ENCODE data around the gene NUP160. TPM values are rescaled to one million over a fixed set of nuclear protein-coding genes. Genes with fewer than 3 reads are reported as not detected.
"Not testable (repeated sequence)": the region's sequence is repeated elsewhere in the genome, so short reads cannot be mapped to it uniquely, and the experiment has no call there.

NUP160 gene
- total and polyA plus RNA-seq, 10 of the 15 experiments (the other 5 are each of a cell fraction or from before 2014, with no cell fraction given) = 24.0 to 87.6 (median 54.6) TPM

- DNase-seq (ENCODE audit: low read depth, low spot score) (no peak), ATAC-seq (no peak), FAIRE-seq (no peak)
- Histone ChIP-seq H3K4me1 (ENCODE audit: control insufficient read depth, insufficient read depth, low read length) (no peaks in the 10 kb centered on the region), H3K79me2 (ENCODE audit: control insufficient read depth, insufficient read depth, low read length) (peaks cover 12% of the 10 kb centered on the region), H3K4me3 (no peak overlapping the region), H3K4me2 (ENCODE audit: control insufficient read depth, insufficient read depth) (no peak overlapping the region), H3K36me3 (ENCODE audit: control insufficient read depth in 2 of 2, insufficient read depth in 2 of 2, low read length in 1 of 2) (peaks cover 0 to 40% of the 10 kb centered on the region in 2 experiments), H3K9me3 (replicated peaks; ENCODE audit: control insufficient read depth, insufficient read depth, low read length) (no peaks in the 10 kb centered on the region; the same call in 1 of the 3 replicates), H3K27ac (ENCODE audit: control insufficient read depth, insufficient read depth) (no peak overlapping the region), H3K27me3 (replicated peaks in 1 of 2; ENCODE audit: control insufficient read depth in 2 of 2, insufficient read depth in 2 of 2, low read length in 1 of 2) (no peaks in the 10 kb centered on the region), H4K20me1 (ENCODE audit: control insufficient read depth, insufficient read depth) (no peaks in the 10 kb centered on the region), H2AFZ (ENCODE audit: control insufficient read depth, low read depth, low read length) (no peak overlapping the region), H3K9ac (ENCODE audit: control insufficient read depth, insufficient read depth, low read length) (no peak overlapping the region)
- in situ Hi-C loops (cut with MboI) = no loop called here
- BruUV-seq (replicated peaks) = no TSS peak
- ChIA-PET POLR2A (no interaction called here), SMC1A (ENCODE audit: uncharacterized antibody, unreplicated experiment) (no interaction called here), RAD21 (ENCODE audit: unreplicated experiment) (no interaction called here), CTCF (interaction anchor here (1.0 to 1.1 kb wide), 2 partner anchors 8 to 24 kb away, joined by 3 read pairs; no protein-coding TSS in a partner anchor)
- intact Hi-C loops (cut with micrococcal nuclease; ENCODE audit: unreplicated experiment) = no loop called here
- 97% methylated on average over 1 of the region's 1 CpG for WGBS (ENCODE audit: insufficient coverage, insufficient replicate concordance, low lambda C conversion rate, missing lambda C conversion rate)
- TF ChIP-seq NFIC (IDR thresholded peaks at IDR 0.05; ENCODE audit: low read depth, low read length) (no peak), IKZF1 (conservative IDR thresholded peaks at IDR 0.05) (no peak), REST (IDR thresholded peaks at IDR 0.05; ENCODE audit: low read depth, low read length) (no peak), WRNIP1 (IDR thresholded peaks at IDR 0.05; ENCODE audit: borderline replicate concordance, low read depth, low read length) (no peak), YY1 (IDR thresholded peaks at IDR 0.05; ENCODE audit: low read depth, low read length) (no peak), PKNOX1 (IDR thresholded peaks at IDR 0.05) (no peak), ZZZ3 (IDR thresholded peaks at IDR 0.05; ENCODE audit: control insufficient read depth, insufficient read length, low read depth) (no peak), EZH2 (IDR thresholded peaks at IDR 0.05; ENCODE audit: borderline replicate concordance, control insufficient read depth, low read depth, low read length) (no peak), CBX3 (IDR thresholded peaks at IDR 0.05; ENCODE audit: borderline replicate concordance, low read depth) (no peak)
- TF ChIP-seq, protein P1, sequence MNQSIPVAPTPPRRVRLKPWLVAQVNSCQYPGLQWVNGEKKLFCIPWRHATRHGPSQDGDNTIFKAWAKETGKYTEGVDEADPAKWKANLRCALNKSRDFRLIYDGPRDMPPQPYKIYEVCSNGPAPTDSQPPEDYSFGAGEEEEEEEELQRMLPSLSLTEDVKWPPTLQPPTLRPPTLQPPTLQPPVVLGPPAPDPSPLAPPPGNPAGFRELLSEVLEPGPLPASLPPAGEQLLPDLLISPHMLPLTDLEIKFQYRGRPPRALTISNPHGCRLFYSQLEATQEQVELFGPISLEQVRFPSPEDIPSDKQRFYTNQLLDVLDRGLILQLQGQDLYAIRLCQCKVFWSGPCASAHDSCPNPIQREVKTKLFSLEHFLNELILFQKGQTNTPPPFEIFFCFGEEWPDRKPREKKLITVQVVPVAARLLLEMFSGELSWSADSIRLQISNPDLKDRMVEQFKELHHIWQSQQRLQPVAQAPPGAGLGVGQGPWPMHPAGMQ (IDR thresholded peaks at IDR 0.05; ENCODE audit: borderline replicate concordance) = no peak
Observed at GRCh38 chr11:47828284-47828683, 19.9 kb downstream of the NUP160 start.

DNA sequence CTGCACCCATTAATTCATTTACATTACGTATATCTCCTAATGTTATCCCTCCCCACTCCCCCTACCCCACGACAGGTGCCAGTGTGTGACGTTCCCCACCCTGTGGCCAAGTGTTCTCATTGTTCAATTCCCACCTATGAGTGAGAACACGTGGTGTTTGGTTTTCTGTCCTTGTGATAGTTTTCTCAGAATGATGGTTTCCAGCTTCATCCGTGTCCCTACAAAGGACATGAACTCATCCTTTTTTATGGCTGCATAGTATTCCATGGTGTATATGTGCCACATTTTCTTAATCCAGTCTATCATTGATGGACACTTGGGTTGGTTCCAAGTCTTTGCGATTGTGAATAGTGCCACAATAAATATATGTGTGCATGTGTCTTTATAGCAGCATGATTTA lies 25.5 kb downstream of the NUP160 start:
- BruUV-seq (replicated peaks); CTCF ChIA-PET: not testable (repeated sequence)

More for the DNA sequence above, 25.5 kb downstream of the NUP160 start:
- intact Hi-C loops (cut with micrococcal nuclease; ENCODE audit: unreplicated experiment); ATAC-seq; H3K9me3 ChIP-seq (replicated peaks; ENCODE audit: control insufficient read depth, insufficient read depth, low read length); H3K4me2 ChIP-seq (ENCODE audit: control insufficient read depth, insufficient read depth); H4K20me1 ChIP-seq (ENCODE audit: control insufficient read depth, insufficient read depth); POLR2A ChIA-PET; RAD21 ChIA-PET (ENCODE audit: unreplicated experiment); SMC1A ChIA-PET (ENCODE audit: uncharacterized antibody, unreplicated experiment); H3K4me3 ChIP-seq; H3K27me3 ChIP-seq (replicated peaks in 1 of 2; ENCODE audit: control insufficient read depth in 2 of 2, insufficient read depth in 2 of 2, low read length in 1 of 2); DNase-seq (ENCODE audit: low read depth, low spot score); H3K4me1 ChIP-seq (ENCODE audit: control insufficient read depth, insufficient read depth, low read length); H2AFZ ChIP-seq (ENCODE audit: control insufficient read depth, low read depth, low read length); H3K27ac ChIP-seq (ENCODE audit: control insufficient read depth, insufficient read depth); FAIRE-seq; H3K79me2 ChIP-seq (ENCODE audit: control insufficient read depth, insufficient read depth, low read length); in situ Hi-C loops (cut with MboI); H3K9ac ChIP-seq (ENCODE audit: control insufficient read depth, insufficient read depth, low read length): not testable (repeated sequence)
- WGBS (ENCODE audit: insufficient coverage, insufficient replicate concordance, low lambda C conversion rate, missing lambda C conversion rate) = 97% methylated on average over 6 of the region's 6 CpGs
- peaks cover 2 to 44% of the 10 kb centered on the region in 2 experiments for H3K36me3 ChIP-seq (ENCODE audit: control insufficient read depth in 2 of 2, insufficient read depth in 2 of 2, low read length in 1 of 2)

Data from GM12878 (cell line).